Measurements from ENCODE around the gene THSD4.
"Not testable (repeated sequence)": the region's sequence is repeated elsewhere in the genome, so short reads cannot be mapped to it uniquely, and the experiment has no call there.

THSD4 gene

DNA sequence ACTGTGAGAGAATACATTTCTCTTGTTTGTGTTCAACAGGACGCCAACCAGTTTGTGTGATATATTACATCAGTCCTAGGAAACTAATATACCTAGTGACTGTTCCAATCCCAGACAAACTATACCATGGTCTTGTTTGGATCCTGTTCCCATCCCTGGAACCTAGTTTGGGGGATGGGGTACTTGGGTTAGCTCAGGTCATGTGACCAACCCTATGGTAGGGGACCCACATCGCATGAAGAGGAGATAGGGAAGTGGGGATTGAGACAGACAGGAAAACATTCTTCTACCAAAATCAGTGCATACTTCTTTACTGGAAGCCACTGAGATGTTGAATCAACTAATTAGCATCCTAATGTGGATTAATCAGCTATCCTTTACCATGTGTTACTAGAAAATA, 146.1 kb downstream of the THSD4 start:
- no peak for DNase-seq (ENCODE audit: low read depth)

DNA sequence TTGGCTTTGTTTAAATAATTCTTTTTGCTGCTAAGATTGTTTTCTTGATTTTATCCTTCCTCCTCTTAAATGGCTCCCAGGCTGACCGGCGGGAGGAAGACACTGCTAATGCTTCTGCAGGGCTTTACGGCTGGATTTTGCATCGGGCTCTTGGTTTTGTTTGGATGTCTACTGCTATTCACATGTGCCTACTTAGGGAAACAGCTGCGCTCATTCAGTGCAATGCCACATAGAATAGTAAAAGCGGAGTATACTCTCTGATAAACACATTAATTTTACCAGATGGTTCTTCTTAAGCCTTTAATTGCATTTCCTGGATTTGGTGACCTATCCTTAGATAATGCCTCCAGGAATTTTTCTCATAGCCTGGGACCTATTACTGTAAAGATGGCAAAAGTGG, 146.6 kb downstream of the THSD4 start:
- no peak for DNase-seq (ENCODE audit: low read depth)

DNA sequence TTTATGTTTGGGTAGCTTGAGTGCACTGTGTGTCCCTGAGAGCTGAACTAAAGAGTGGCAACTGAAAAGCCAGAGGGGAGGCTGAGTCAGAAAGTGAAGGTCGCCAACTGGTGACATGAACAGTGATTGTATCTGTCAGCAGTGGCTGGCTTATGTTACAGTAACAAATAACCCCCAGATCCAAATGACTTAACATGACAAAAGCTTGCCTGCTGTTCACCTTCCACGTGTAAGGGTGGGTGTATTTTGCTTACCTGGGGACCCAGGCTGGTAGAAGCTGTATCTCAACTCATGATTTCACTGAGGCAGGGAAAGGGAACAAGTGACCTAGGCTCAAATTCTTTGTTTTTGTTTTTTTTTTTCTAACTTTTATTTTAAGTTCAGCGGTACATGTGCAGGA, 147.3 kb downstream of the THSD4 start:
- no peak for DNase-seq (ENCODE audit: low read depth)

DNA sequence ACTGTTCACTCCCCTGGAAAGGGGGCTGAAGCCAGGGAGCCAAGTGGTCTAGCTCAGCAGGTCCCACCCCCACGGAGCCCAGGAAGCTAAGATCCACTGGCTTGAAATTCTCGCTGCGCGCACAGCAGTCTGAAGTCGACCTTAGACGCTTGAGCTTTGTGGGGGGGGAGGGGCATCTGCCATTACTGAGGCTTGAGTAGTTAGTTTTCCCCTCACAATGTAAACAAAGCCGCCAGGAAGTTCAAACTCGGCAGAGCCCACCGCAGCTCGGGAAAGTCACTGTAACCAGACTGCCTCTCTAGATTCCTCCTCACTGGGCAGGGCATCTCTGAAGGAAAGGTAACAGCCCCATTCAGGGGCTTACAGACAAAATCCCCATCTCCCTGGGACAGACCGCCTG, 150.3 kb downstream of the THSD4 start:
- not testable (repeated sequence) for DNase-seq (ENCODE audit: low read depth)

DNA sequence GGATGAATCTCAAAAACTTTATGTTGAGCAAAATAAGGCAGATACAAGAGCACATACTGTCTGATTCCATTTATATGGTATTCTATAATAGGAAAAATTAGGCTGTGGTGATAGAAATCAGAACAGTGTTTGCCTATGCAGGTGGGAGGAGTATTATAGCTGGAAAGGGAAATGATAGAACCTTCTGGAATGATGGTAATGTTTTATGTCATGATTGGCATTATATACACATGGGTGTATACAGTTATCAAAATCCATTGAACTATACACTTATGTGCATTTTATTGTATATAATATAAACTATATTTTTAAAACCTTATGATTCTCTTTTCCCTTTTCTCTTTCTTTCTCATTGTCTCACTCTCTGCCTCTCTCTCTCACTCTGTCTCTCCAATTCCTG, 156.1 kb downstream of the THSD4 start:
- DNase-seq (ENCODE audit: low read depth), result no peak

DNA sequence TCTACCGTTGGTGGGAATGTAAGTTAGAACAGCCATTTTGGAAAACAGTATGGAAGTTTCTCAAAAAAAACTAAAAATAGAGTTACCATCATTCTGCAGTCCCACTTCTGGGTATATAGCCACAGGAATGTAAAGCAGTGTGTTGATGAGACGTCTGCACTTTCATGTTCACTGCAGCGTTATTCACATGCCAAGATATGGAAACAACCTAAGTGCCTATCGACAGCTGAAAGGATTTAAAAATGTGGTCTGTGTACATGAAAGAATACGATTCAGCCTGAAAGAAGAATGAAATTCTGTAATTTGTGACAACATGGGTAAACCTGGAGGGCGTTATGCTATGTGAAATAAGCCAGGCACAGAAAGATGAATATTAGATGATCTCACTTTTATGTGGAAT, 157.7 kb downstream of the THSD4 start:
- no peak for DNase-seq (ENCODE audit: low read depth)

DNA sequence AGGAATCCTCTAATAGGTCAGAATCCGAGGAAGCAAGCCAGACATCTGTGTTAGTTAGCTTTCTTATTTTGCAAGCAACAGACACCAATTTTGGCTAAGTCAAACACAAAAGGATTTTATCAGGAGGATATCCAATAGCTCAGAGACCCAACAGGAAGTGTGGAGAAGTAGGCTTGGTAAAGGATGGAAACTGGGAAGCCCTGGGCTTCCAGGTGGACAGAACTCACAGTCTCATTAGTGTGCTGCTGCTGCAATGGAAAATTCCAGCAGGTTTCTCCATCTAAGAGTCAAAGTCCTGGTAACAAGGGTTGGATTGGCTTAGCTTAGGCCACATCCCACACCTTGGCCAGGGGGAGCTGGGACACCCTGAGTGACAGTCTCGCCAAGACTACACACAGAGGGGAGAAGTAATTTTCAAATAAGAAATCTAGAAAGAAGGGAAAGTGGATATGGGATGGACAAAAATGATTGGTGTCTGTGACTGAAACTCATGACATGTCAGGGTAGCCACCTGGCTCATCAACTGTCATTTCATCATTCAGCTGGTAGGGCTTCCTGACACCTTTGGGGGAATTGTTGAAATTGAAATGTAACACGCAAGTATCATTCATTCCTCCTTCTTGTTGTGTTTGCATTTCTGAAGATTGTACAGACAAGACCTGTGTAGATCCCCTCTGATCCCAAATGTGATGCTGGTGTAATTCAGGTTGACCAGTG, 158.6 kb downstream of the THSD4 start:
- no peak for DNase-seq (ENCODE audit: low read depth)

DNA sequence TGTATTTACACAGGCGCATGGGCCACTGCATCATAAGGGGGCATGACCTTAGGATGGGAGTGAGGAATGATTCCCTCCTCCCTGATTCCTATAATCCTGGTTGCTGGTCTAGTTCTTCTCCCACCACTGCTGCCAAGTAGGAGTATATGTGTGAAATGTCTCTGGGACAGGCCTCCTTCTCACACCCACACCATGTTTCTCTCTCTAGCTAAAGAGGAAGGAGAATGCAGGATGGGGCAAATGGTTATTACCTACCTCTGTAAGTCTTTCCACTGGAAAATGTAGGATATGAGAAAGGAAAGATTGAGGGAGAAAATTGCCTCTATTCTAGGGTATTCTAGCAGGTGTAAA, 159.2 kb downstream of the THSD4 start:
- no peak for DNase-seq (ENCODE audit: low read depth)

DNA sequence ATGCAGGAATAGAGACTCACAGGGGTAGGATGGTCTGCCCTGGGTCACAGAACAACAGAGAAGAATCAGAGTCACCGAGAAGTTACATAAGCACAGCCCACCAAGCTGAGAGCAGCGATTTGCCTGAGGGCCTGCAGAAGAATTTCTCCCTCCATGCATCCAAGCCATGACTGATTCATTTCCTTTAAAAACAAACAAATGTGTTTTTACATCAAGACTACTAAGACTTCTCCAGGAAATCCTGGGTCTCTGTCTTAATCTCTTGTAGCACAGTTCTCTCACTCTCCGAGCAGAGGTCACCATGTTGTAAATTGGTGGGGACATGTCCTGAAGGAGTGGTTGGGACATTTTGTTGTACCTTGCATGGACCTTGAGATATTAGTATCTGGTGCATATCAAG, 159.8 kb downstream of the THSD4 start:
- no peak for DNase-seq (ENCODE audit: low read depth)

DNA sequence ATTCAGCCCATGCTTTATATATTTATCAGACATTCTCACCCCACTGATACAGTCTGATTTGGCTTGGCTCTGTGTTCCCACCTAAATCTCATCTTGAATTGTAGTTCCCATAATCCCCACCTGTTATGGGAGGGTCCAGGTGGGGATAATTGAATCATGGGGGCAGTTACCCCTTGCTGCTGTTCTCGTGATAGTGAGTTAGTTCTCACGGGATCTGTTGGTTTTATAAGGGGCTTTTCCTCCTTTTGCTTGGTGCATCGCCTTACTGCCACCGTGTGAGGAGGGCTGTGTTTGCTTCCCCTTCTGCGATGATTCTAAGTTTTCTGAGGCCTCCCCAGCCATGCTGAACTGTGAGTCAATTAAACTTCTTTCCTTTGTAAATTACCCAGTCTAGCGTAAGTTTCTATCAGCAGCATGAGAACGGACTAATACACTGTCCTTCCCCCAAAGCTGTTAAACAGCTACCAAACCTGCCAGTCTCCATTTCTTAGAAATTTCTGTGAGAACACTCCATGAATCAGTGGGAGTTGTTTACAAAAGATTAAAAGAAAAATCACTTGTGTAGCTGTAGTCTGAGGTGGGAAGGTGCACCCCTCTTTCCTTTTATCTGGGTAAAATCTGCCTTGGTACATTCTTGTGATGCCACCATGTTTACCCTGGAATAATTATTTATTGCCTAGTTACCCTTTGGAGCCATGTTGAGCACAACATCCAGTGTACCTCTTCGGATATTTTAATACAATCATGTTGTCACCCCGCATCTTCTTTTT, 160.5 kb downstream of the THSD4 start:
- DNase-seq (ENCODE audit: low read depth), result no peak

DNA sequence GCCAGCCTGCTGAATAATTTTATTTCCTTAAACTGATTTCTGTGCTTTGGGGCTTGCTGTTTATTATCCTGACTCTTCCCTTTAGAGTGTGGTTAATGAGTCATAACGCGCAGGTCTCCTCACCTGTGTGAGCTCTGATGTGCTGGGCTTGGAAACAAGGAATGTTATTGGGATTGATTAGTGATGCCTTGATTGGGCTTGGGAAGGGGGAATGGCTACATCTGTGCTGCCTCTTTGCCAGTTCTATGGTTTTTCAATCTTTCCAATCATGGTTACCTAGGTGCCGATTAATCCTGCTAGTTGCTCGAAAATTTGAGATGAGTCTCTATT, 161.0 kb downstream of the THSD4 start:
- DNase-seq (ENCODE audit: low read depth), result no peak

DNA sequence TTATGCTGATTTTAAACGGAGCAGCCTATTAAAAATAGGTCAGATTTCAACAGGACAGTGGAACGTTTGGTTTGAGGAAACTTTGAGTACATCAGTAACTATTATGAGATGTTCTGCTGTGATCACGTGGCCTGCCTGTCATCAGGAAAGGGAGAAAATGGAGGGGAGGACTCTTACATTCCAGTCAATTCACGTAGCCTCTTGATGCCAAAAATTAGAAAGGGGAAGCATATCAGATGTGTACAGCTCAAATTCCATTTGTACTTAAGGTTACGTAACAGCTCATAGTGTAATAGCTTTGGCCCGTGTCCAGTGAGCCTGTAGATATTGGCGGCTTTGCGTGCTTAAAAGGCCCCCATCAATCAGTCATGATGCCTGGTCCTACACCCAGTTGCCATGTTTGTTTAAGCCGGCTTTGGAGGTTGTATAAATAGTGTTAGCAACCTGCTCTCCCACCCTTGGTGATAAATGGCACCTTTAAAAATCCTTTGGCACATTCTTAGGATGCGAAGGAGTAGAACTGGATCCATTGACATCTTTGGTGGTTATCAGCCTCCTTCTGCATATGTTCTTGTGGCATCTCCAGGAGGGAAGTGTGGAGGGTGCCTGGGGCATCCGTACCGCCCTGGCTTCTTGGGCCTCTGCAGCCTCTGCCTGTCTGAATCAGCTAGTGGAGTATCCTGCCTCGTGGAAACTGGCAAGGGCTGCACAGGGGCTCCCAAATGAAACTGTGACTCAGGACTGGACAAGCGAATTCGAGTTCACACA, 163.9 kb downstream of the THSD4 start:
- no peak for DNase-seq (ENCODE audit: low read depth)

DNA sequence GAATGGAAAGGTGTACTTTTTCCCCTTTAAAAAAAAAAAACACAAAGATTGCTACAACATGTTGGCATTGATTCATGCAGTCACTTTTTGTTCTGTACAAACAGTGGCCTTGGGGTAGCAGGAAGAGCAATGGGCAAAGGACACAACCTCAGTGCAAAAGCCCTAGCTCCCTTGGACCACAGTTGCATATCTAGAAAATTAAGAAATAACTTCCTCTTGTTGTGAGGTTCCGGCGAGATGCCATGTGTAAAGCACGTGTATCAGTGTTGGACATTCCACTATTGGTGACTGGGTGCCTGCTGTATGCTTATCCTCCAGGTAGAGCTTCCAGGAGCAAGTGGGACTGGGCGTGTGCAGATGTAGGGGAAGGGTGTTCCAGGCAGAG, 164.5 kb downstream of the THSD4 start:
- DNase-seq (ENCODE audit: low read depth), result no peak

DNA sequence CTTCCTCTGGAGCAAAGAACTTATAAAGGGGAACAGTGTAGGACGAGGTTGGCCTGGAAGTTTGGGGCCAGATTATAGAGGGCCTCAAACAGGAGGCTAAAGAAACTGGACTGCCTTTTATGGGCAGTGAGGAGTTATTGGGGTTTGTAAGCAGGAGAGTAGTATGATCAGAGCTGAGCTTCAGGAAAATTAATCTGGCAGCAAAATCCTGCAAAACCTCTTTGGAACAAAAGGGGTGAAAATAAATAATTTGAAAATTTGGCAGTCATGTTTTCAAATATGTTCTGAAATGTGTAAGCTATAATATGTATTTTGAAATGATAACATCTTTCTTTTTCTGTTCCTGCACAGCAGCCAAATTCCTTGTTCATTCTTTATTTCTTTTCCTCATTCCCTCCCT, 164.9 kb downstream of the THSD4 start:
- DNase-seq (ENCODE audit: low read depth), result no peak

DNA sequence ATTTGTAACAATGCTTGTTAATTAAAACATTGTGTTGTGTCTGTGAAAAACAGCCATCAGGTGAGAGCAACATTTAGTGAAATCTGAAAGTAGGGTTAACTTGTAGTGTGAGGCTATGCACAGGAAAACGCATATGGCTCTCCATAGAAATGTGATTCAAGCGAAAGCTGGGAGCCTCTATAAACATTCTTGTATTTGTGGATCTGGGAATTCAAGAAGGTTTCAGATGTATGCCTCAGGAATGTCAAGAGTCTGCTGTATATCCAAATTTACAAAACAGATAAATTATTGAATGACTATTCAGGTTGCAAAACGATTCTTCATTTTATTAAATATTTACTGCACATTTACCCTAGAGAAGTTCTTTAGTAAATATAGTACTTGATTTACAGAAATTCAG, 166.0 kb downstream of the THSD4 start:
- DNase-seq (ENCODE audit: low read depth), result no peak

DNA sequence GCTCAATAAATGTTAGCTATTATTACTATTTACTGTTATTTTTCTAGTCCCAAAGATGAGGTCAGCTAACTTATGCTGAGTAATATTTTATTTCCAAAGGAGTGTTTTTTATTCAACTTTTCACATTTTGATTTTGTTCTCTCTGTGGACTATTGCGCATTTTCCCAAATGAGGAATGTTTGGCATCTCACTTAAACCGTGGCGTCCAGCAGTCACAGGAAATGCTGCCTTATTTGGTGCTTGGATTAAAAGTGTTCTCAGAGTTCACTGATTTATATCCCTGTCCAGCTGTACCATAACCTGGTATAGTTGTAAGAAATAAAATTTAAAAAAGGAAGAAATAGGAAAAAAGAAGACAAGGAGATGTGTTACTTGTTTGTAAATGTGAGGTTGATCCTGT, 166.8 kb downstream of the THSD4 start:
- DNase-seq (ENCODE audit: low read depth), result no peak

DNA sequence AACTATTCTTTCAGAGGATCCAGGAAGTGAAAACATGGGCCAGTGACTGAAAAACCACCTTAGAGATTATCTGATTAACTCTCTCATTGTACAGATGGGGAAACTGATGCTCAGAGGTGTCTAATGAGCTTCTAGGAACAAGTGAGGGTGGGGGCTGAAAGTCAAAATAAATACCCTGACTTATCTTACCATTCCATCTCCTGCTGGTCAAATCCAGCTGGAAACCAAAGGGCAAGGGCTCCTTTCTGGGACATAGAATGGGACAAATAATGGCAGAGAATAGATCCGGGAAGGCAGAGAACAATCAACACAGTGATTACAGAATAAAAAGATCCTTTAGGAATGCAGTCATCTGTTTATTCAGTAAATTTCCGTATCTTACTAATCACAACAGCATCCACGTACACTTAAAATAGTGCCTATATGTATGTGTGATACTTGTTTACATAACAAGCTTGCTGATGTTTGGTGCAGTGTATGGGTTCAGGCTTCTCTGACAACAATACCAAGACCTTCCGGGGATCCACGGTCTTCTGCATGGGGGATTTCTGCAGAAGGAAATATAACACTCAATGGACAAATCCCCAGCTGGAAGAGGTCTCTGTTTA, 173.2 kb downstream of the THSD4 start:
- no peak for DNase-seq (ENCODE audit: low read depth)

DNA sequence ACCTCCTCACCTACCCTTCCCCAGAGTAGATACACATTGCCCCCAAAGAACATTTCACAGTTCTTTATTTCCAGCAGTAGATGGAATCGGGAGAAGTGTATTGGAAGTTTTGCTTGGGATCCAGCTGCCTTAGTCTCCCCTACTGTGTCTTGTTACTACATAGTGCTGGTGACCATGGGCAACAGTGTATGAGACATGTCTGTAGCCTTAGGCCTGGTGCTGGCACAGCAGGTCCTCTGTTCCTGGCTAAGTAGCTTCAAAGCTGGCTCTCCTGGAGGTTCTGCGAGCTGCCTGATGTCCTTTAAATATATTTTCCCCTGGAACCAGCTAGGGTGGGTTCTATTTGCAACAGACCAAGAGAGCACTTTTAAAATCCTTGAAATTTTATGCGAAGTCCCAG, 174.7 kb downstream of the THSD4 start:
- no peak for DNase-seq (ENCODE audit: low read depth)

DNA sequence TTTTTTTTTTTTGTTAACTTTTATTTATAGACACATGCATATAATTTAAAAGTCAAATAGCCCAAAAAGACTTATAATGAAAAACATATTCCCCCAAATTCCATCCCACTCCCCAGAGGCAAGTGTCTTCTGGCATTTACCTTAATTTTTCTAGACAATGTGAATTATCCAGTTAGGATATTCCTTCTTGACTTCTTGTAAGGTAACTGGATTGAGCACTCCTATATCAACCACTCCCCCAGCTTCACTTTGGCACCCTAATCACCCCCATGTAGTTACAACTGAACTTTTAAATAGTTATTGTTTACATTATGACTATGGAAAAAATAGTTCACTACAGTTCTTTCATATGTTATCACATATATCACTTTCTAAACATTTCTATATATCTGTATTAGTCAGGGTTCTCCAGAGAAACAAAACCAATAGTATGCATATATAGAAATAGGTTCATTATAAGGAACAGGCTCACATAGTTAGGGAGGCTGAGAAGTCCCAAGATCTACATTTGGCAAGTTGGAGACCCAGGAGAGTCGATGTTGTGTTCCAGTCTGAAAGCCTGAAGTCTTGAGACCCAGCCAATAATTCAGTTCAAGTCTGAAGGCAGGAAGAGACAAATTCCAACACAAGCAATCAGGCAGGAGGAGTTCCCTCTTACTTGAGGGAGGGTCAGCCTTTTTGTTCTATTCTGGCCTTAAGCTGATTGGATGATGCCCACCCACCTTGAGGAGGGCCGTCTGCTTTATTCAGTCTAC, 175.8 kb downstream of the THSD4 start:
- DNase-seq (ENCODE audit: low read depth), result no peak

DNA sequence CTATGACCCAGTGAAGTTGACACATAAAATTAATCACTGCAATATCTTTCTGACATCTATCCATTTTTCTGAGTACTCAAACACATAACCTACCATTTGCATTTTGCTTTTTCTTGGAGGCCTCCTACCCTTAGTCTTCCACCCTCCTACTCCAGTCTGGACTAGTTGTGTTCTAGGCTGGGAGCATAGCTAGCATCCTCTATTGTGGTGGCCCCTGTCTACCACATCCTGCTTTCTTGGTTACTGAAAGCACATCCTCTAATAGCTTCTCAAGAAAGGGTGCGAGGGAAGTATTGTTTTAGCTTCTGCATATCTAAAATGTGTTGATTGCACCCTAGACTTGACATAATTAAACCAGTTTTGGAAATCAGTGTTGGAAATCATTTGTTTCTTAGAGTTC, 176.5 kb downstream of the THSD4 start:
- no peak for DNase-seq (ENCODE audit: low read depth)

DNA sequence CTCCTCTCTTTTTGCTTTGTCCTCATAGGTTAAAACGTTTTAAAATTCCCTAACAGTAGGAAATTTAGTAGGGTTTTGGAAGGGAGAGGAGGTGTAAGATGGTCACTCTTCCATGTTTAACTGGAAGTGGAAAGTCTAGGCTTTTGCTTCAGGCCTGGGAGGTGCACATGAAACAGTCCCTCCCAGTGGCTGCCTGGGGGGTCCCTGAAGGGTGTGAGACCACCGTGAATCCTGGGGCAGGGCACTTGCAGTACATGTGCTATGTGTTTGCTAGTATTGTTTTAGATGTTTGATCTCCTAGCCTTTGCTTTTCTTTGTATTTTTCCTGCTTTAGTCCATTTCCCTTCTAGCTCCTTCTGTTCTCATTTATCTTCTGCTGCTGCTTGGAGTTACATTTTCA, 178.5 kb downstream of the THSD4 start:
- DNase-seq (ENCODE audit: low read depth), result no peak

DNA sequence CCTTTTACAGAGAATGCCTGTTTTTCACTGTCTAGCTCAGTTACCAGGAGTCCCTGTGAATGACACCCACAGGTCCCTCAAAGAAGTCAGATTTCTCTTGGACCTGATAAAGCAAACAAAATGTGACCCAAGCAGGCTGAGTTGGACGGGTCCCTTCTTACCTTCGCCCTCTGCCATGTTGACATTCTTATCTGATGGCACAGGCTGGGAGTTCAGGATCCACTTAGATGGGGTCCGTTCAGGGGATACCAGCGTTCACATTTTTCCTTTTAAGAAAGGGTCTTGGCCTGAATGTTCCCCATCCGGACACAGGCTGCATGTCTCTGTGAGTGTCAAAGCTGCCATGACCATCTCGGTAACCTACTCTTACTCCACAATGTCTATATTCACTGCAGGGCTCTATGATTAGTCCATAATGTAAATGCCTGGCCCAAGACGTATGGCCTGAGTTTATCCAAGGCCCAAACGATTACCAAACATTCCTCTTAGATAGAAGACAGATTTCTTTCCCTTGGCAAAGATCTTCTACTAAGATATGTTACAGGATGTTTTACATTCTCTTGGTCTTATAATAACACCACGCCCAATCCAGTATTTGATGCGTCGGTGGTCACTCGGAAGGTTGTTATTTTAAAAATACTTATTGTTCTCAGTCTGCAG, 179.1 kb downstream of the THSD4 start:
- no peak for DNase-seq (ENCODE audit: low read depth)
